Effector memory CD8-positive, alpha-beta T cell (primary cell): ENCODE data around the gene ADGRL2.

ENCODE experiments used
- ATAC-seq: fragments of 150-1000 bp; cut with Tn5 transposase; replicated peaks from 2 replicates; pipeline ENCODE4 v1.10.0; 2021; ENCODE audit warnings: mild to moderate bottlenecking, moderate library complexity
- DNase-seq, 3 experiments: peaks; one replicate each; pipeline ENCODE4 v3.0.0; 2021
- H3K27ac Mint-ChIP-seq, 2 donors: one replicate each; pipeline ENCODE4 v1.8.0; 2022; ENCODE audit warnings: mild to moderate bottlenecking in 2 of 2, mixed read lengths in 2 of 2, moderate library complexity in 2 of 2
- H3K27me3 Mint-ChIP-seq, 2 donors: one replicate each; pipeline ENCODE4 v1.8.0; 2022; ENCODE audit warnings: mixed read lengths in 2 of 2
- H3K36me3 Mint-ChIP-seq: one replicate; pipeline ENCODE4 v1.8.0; 2022; ENCODE audit warnings: mild to moderate bottlenecking, moderate library complexity, mixed read lengths; ENCODE audit not compliant: insufficient read depth
- H3K4me1 Mint-ChIP-seq, 2 donors: one replicate each; pipeline ENCODE4 v1.8.0; 2022; ENCODE audit warnings: low read depth in 2 of 2, mixed read lengths in 2 of 2
- H3K4me3 Mint-ChIP-seq, 2 donors: one replicate each; pipeline ENCODE4 v1.8.0; 2022; ENCODE audit warnings: mild to moderate bottlenecking in 2 of 2, mixed read lengths in 2 of 2, moderate library complexity in 2 of 2
- H3K9me3 Mint-ChIP-seq, 2 donors: one replicate each; pipeline ENCODE4 v1.8.0; 2022; ENCODE audit warnings: mixed read lengths in 2 of 2

ADGRL2 gene

DNA sequence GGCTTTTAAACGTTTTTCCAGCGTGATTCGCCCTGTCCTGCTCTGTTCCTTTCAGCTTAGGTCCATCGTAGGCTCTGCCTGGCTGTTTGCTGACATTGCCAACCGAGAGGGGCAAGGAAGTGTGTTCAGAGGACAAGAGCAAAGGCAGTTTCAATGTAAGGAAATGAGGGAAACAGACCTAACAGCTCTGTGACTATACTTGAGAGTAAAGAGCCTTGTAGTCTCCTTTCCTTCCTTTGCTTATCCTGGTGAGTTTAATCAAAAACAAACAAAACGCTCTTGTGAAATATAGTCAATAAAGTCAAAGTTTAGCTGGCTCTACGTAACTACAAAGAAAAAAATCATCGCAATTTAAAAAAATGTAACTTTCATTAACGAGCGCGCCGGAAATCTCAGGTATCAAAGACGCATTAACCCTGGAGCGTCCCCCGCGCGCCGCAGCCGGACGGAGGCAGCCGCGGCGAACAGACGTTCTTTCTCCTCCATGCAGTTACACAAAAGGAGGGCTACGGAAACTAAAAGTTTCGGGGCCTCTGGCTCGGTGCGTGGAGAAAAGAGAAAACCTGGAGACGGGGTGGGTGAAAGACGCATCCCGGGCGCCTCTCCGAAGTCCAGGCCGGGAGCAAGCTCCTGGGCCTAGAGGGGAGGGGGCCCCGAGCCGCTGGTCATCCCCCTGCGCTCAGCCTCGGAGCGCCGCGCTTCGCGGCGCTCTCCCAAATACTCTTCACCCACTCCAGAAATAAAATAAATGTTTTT is 617 bp upstream of the ADGRL2 start:
- no peaks in the 10 kb centered on the region for H3K4me1 Mint-ChIP-seq
- peaks cover 9 to 12% of the 10 kb centered on the region in 2 donors for H3K9me3 Mint-ChIP-seq
- H3K36me3 Mint-ChIP-seq: peaks cover 3% of the 10 kb centered on the region
- DNase-seq: no peak
- no peak for ATAC-seq
- no peak overlapping the region for H3K4me3 Mint-ChIP-seq
- no peak overlapping the region for H3K27ac Mint-ChIP-seq
- peaks cover 11 to 22% of the 10 kb centered on the region in 2 donors for H3K27me3 Mint-ChIP-seq

DNA sequence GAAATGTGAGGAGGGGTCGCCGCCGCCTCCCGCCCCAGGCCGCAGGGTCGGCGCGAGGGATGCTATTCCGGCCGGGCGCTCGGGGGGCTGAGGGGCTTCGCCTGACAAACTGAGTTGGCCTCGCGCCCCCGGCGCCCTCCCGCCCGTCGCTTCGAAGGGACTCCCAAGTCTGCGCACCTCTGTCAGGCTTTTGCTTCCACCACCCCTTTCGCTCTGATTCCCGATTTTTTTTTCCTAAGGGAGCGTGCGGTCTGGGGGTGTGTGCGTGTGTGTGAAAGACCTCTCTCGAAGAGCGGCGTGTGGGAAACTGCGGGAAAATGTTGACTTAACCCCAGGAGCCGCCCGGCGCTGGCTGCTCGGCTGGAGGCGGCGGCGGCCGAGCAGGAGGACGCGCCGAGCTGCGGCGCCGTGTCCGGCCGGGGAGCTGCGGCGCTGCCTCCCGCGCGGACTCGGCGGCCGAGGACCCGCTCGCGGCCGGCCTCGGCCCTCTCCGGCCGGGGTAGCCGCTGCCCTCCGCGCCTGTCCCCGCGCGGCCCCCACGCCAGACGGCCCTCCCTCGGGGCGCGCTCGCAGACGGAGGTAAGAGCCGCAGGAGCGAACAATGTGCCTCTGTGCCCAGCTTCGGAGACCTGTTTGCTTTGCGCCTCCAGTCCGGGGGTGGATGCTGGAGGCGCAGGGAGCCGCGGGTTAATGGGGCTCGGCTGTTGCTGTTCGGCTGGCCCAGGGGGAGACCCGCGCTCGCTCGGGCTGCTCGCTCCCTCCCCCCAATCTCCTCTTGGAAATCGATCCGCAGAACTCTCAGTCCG is 1.1 kb downstream of the ADGRL2 start:
- Mint-ChIP-seq H3K36me3 (peaks cover 3% of the 10 kb centered on the region), H3K9me3 (peaks cover 9 to 12% of the 10 kb centered on the region in 2 donors), H3K27ac (no peak overlapping the region), H3K4me3 (no peak overlapping the region), H3K4me1 (no peaks in the 10 kb centered on the region), H3K27me3 (peaks cover 11 to 22% of the 10 kb centered on the region in 2 donors)
- ATAC-seq (no peak), DNase-seq (no peak)

DNA sequence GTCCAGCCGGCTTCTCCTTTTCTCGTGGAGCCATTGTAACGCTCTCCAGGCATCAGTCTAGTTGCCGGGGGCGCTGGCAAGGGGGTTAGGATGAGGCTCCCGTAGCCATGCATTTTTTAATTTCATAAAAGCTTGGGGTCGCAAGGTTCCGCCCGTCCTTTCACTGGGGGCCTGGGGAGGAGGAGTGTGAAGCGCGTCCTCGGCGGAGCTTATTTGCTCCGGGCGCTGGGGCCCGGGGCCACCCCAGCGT is 1.6 kb downstream of the ADGRL2 start:
- Mint-ChIP-seq H3K4me1 (no peaks in the 10 kb centered on the region), H3K4me3 (no peak overlapping the region), H3K36me3 (peaks cover 3% of the 10 kb centered on the region), H3K9me3 (peaks cover 7 to 12% of the 10 kb centered on the region in 2 donors), H3K27ac (no peak overlapping the region), H3K27me3 (peaks cover 11 to 22% of the 10 kb centered on the region in 2 donors)
- DNase-seq: no peak
- ATAC-seq: no peak

DNA sequence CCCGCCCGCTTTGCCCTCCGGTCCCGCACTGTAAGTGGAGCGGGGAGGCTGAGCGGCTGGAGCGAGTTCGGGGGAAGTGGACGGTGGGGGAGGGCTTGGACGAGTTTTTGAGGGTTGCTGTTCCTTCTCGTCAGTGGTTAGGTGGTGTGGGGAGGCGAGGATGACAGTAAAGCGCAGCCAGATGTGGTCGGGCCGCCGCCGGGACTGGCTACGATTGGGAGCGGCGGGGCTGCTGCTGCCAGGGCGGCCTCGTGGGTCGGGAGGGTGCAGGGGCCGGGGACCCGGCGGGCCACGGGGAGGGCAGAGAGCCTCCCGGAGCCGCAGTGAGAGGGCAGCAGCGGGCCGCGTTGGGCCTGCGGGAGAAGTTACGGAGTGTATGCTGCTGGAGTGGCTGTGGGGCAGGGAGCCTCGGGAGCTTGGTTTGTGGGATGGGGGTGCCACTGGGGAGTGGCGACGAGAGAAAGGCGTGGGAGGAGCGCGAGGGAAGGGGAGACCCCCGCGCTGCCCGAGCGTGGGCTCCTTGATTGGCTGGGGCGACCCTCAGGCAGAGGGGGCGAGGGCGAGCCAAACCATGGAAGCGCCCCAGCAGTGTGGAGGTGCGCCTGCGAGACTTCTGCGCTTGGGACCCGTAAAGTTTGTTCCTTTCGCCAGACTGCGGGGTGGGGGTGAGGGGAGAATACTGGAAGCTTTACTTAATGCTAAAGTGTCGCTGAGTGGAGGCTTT is 2.1 kb downstream of the ADGRL2 start:
- ATAC-seq (no peak), DNase-seq (no peak)
- Mint-ChIP-seq H3K36me3 (peaks cover 3% of the 10 kb centered on the region), H3K9me3 (peaks cover 7 to 12% of the 10 kb centered on the region in 2 donors), H3K27ac (no peak overlapping the region), H3K4me1 (no peaks in the 10 kb centered on the region), H3K27me3 (peaks cover 11 to 22% of the 10 kb centered on the region in 2 donors), H3K4me3 (no peak overlapping the region)

DNA sequence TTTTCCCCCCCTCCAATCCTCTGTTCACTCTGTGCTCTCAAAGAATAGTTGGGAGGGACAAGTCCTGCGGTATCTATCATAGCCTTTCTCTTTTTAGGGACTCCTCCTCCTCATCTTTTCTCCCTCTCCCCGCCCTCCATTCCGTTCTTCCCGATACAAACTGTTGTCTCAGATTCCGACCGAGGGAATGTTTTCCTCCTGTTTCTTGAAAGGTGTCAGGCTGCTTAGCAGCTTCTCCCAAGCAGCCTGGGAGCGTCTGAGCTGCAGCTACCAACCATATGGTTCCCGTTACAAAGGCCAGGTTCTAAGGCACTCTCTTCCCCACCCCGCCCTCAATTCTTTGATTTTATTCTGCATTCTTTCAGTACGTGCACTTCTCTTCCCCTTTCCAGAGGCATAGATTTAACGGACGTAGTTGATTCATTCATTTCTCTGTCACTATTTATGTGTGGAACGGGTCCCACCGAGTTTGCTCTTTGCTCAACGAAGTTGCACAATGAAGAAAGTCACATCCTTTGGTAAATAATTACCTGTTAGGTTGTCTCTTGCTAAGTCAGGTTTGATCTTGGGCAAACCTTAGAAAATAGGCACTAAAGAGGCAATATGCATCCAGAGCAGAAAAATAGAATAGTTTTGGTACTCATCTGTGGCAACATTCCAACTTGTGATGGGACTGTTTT is 2.8 kb downstream of the ADGRL2 start:
- H3K4me3 Mint-ChIP-seq: no peak overlapping the region

DNA sequence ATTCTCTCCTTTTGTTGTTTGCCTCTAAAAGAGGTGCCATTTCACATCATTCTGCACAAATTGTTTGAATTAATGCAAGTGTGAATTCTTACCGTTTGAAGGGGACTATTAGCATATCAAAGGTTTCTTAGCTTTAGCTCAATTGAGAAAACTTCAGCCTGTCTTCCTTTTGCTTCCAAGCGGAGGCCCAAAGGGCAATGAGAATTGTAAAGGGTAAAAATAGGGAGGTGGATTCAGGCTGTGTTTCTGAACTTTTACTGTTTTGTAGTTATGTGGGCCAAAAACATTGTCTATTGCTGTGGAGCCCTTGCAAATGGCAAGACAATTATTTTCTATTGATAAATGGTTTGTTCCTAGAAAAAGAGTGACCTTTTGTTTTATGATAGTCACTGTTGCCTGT is 3.6 kb downstream of the ADGRL2 start:
- H3K27ac Mint-ChIP-seq: no peak overlapping the region
- DNase-seq (no peak), ATAC-seq (no peak)
- H3K4me1 Mint-ChIP-seq: no peaks in the 10 kb centered on the region
- no peak overlapping the region for H3K4me3 Mint-ChIP-seq
- peaks cover 11 to 22% of the 10 kb centered on the region in 2 donors for H3K27me3 Mint-ChIP-seq
- peaks cover 7 to 12% of the 10 kb centered on the region in 2 donors for H3K9me3 Mint-ChIP-seq
- H3K36me3 Mint-ChIP-seq: peaks cover 3% of the 10 kb centered on the region

More for the DNA sequence above, 2.8 kb downstream of the ADGRL2 start:
- Mint-ChIP-seq H3K4me1 (no peaks in the 10 kb centered on the region), H3K9me3 (peaks cover 7 to 12% of the 10 kb centered on the region in 2 donors), H3K36me3 (peaks cover 3% of the 10 kb centered on the region), H3K27me3 (peaks cover 11 to 22% of the 10 kb centered on the region in 2 donors), H3K27ac (no peak overlapping the region)
- DNase-seq (no peak), ATAC-seq (no peak)

DNA sequence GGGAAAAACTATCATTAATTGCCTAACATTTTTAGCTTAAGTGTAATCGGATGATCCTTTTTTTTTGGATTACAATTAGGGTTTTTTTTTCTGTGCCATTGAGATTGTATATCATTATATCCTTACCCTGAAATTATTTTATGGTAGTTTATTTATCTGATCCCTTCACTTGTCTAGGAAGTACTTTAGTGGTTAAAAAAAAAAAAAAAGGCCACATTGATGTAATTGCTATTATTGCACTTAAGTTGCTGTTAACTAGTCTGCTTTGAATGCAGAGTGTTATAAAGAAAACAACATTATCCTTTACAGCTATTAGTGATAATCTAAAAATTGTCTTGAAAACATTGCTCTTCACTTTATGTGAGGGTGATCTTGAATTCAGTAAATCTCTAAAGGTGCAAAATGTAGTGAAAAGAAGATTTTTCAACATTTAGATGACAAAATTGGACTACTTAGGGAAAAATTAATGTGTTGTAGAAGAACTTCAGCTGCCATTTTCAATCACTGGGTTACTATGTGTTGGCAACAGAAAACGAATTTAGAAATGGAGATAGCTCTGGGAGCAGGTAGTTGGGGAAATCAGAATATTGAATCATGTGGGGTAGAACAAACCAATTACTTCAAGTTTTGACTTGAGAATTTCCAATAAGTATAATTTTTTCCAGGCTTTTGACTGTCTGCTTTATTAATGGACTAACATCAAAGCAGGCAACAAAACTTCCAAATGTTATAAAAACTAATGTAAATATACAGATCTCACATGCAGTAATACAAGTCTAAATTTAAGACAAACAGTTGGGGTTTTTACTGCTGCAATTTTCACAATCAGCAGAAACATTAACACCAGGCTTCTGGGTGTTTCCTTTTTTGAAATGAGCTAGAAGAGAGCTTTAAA is 5.0 kb downstream of the ADGRL2 start:
- Mint-ChIP-seq H3K27ac (no peak overlapping the region), H3K4me1 (no peaks in the 10 kb centered on the region), H3K27me3 (peaks cover 11 to 22% of the 10 kb centered on the region in 2 donors), H3K36me3 (no peaks in the 10 kb centered on the region), H3K4me3 (no peak overlapping the region), H3K9me3 (peaks cover 7 to 12% of the 10 kb centered on the region in 2 donors)
- ATAC-seq (no peak), DNase-seq (no peak)

DNA sequence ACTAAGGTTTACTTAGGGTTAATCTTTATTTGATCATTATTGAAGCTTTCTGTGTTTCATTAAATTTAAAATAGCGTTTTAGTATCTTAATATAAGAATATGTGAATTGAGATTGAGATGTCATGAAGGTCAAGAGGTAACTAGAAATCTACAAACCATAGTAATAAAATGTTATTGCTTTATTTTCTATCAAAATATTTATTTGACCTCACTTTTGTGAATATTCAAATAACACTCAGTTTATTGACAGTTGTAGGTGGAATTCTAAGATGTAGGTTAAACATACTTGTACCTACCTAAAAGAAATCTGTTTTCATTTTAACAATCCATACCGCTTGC is 5.7 kb downstream of the ADGRL2 start:
- DNase-seq: no peak
- no peak for ATAC-seq

DNA sequence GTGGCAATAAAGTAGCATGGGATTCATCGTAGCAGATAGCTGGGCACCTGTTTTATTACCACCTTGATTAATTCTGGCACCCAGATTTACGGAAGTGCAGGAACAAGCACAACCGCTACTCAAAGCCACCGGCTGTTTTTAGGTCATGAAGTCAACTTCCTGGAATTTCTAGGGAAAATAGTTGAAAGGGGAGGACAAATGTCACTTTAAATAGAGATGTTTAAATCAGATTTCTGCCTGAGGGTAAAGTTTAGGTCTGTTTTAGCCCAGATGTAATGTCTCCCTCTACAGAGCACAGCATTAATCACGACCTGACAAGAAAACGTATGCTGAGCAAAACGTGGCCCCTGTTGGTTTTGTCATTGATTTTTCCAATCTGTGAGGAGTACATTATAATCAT is 8.0 kb downstream of the ADGRL2 start:
- no peak for ATAC-seq

More for the DNA sequence above, 5.7 kb downstream of the ADGRL2 start:
- H3K27me3 Mint-ChIP-seq: peaks cover 11 to 22% of the 10 kb centered on the region in 2 donors
- H3K36me3 Mint-ChIP-seq: no peaks in the 10 kb centered on the region
- no peaks in the 10 kb centered on the region for H3K4me1 Mint-ChIP-seq
- H3K27ac Mint-ChIP-seq: no peak overlapping the region
- no peak overlapping the region for H3K4me3 Mint-ChIP-seq
- H3K9me3 Mint-ChIP-seq: peaks cover 7 to 12% of the 10 kb centered on the region in 2 donors

DNA sequence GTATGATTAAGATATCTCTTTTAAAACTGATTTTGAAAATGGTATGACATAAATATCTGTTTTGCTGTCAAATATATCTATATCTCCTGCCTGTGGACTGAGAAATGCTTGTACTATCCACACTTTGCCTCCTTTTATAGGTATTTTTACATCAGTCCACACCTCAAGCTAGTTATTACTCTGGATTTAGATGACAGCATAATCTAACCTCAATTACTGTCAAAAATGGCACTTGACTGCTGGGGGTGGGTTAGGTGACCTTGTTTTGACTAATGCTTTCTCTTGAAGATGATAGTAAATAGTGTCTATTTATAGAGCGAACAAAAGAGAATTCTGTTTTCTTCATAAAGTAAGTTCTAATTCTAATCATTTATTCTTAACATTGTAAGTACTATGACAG is 9.1 kb downstream of the ADGRL2 start:
- H3K4me3 Mint-ChIP-seq: no peak overlapping the region
- DNase-seq (no peak), ATAC-seq (no peak)
- no peak overlapping the region for H3K27ac Mint-ChIP-seq
- no peaks in the 10 kb centered on the region for H3K27me3 Mint-ChIP-seq
- H3K9me3 Mint-ChIP-seq: no peaks in the 10 kb centered on the region
- no peaks in the 10 kb centered on the region for H3K36me3 Mint-ChIP-seq
- no peaks in the 10 kb centered on the region for H3K4me1 Mint-ChIP-seq

More for the DNA sequence above, 8.0 kb downstream of the ADGRL2 start:
- H3K4me1 Mint-ChIP-seq: no peaks in the 10 kb centered on the region
- H3K4me3 Mint-ChIP-seq: no peak overlapping the region
- H3K27ac Mint-ChIP-seq: no peak overlapping the region
- H3K9me3 Mint-ChIP-seq: peaks cover 3 to 7% of the 10 kb centered on the region in 2 donors
- no peaks in the 10 kb centered on the region for H3K36me3 Mint-ChIP-seq
- H3K27me3 Mint-ChIP-seq: peaks cover 2 to 5% of the 10 kb centered on the region in 2 donors
- DNase-seq: no peak

DNA sequence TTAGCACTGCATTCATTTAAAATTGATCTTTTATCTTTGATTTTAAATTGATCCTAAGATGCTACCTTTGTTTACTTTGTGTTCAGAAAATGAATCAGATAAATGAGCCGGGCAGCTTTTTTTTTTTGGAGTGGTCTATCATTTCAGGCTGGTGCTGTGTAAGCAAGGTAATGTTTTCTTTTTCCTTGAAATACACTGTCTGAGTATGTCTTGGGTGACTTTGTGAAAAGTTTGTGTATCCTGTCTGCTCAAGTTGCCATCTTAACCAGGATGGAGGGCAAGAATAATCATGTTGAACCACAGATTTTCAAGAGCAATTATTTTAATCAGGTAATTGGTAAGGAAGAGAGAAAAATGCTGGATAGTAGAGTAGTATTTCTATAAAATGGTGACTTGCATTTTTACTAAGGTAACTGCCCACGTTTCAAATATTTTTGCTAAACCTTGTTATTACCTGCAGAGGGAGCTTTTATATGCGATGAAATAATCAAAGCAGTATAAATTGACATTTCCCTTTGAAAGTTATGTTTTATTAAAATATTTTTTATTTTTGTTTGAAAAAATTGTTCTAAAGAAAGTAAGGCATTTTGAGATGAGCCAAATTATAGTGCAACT is 11.1 kb downstream of the ADGRL2 start:
- no peak for ATAC-seq
- Mint-ChIP-seq H3K36me3 (no peaks in the 10 kb centered on the region), H3K4me1 (no peaks in the 10 kb centered on the region), H3K27me3 (no peaks in the 10 kb centered on the region), H3K4me3 (no peak overlapping the region), H3K9me3 (no peaks in the 10 kb centered on the region), H3K27ac (no peak overlapping the region)
- no peak for DNase-seq

DNA sequence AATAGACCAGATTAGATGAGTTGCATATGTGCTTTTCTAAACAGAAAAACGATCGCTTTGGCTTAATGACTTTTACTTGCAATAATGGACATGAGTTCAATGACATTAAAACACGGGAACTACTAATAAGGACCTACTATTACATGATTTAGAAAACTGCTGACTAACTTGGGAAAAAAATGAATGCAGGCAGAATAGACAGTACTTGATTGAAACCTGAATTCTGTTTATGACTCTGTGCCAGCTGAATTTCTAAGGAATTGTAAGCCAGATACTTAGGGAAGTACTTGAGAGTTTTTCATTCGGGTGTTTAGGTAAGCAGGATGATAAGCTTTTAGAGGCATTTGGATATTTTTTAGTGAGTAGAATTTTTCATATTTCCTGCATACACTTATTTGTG is 12.0 kb downstream of the ADGRL2 start:
- no peaks in the 10 kb centered on the region for H3K9me3 Mint-ChIP-seq
- no peaks in the 10 kb centered on the region for H3K27me3 Mint-ChIP-seq
- H3K4me3 Mint-ChIP-seq: no peak overlapping the region
- H3K27ac Mint-ChIP-seq: no peak overlapping the region
- H3K36me3 Mint-ChIP-seq: no peaks in the 10 kb centered on the region
- ATAC-seq (no peak), DNase-seq (no peak)
- H3K4me1 Mint-ChIP-seq: no peaks in the 10 kb centered on the region
